SK-N-SH treated with all-trans-retinoic acid at 6 μM for 48 hours (cell line): ENCODE data around the gene P2RY8.
"Not testable (repeated sequence)": the region's sequence is repeated elsewhere in the genome, so short reads cannot be mapped to it uniquely, and the experiment has no call there.

Source experiments
- ATAC-seq: fragments of 200-7000 bp; cut with Tn5 transposase; 3 replicates; pipeline ENCODE4 v1.9.1; 2020; ENCODE audit warnings: mild to moderate bottlenecking, moderate library complexity
- ARNTL ChIP-seq: fragments of 450-650 bp; formaldehyde crosslinking; IDR thresholded peaks from 2 replicates; pipeline ENCODE4 v1.5.0; 2020; ENCODE audit warnings: low read depth, mild to moderate bottlenecking, moderate library complexity, borderline replicate concordance
- BACH2 ChIP-seq: fragments of 250-450 bp; sonication (Bioruptor Pico); IDR thresholded peaks from 2 replicates; pipeline ENCODE4 v1.9.0; 2021; ENCODE audit warnings: mild to moderate bottlenecking, borderline replicate concordance
- ESRRG ChIP-seq: fragments of 250-450 bp; sonication (Bioruptor Pico); IDR thresholded peaks from 2 replicates; pipeline ENCODE4 v1.6.1; 2021; ENCODE audit warnings: mild to moderate bottlenecking
- GLIS3 ChIP-seq: fragments of 250-450 bp; sonication (Bioruptor Pico); IDR thresholded peaks from 2 replicates; pipeline ENCODE4 v1.5.0; 2020; ENCODE audit warnings: mild to moderate bottlenecking, moderate library complexity
- OSR1 ChIP-seq: fragments of 250-450 bp; sonication (Bioruptor Pico); IDR thresholded peaks from 2 replicates; pipeline ENCODE4 v1.8.0; 2022; ENCODE audit warnings: moderate library complexity, mild to moderate bottlenecking, inconsistent platforms
- PATZ1 ChIP-seq: fragments of 250-450 bp; sonication (Bioruptor Pico); IDR thresholded peaks from 2 replicates; pipeline ENCODE4 v1.8.0; 2020; ENCODE audit warnings: mild to moderate bottlenecking, moderate library complexity, borderline replicate concordance
- POU6F1 ChIP-seq: fragments of 250-450 bp; sonication (Bioruptor Pico); IDR thresholded peaks from 2 replicates; pipeline ENCODE4 v1.8.0; 2021; ENCODE audit warnings: low read depth, mild to moderate bottlenecking, moderate library complexity, borderline replicate concordance
- PPARA ChIP-seq: fragments of 250-450 bp; sonication (Bioruptor Pico); IDR thresholded peaks from 2 replicates; pipeline ENCODE4 v1.5.0; 2020; ENCODE audit warnings: mild to moderate bottlenecking, borderline replicate concordance
- RARB ChIP-seq: fragments of 250-450 bp; sonication (Bioruptor Pico); IDR thresholded peaks from 2 replicates; pipeline ENCODE4 v1.8.0; 2021; ENCODE audit warnings: mild to moderate bottlenecking, moderate library complexity
- SNAI2 ChIP-seq: fragments of 250-450 bp; sonication (Bioruptor Pico); IDR thresholded peaks from 2 replicates; pipeline ENCODE4 v1.5.0; 2020; ENCODE audit warnings: mild to moderate bottlenecking, moderate library complexity
- TCF4 ChIP-seq: fragments of 250-450 bp; sonication (Bioruptor Pico); IDR thresholded peaks from 2 replicates; pipeline ENCODE4 v1.8.0; 2021; ENCODE audit warnings: mild to moderate bottlenecking, moderate library complexity, borderline replicate concordance
- TOX ChIP-seq: fragments of 250-450 bp; sonication (Bioruptor Pico); IDR thresholded peaks from 2 replicates; pipeline ENCODE4 v1.8.0; 2021; ENCODE audit warnings: mild to moderate bottlenecking, moderate library complexity, borderline replicate concordance
- TSHZ2 ChIP-seq: fragments of 250-450 bp; sonication (Bioruptor Pico); IDR thresholded peaks from 2 replicates; pipeline ENCODE4 v1.5.0; 2020; ENCODE audit warnings: mild to moderate bottlenecking, moderate library complexity
- ZC3H10 ChIP-seq: fragments of 250-450 bp; sonication (Bioruptor Pico); IDR thresholded peaks from 2 replicates; pipeline ENCODE4 v1.5.1; 2021; ENCODE audit warnings: mild to moderate bottlenecking, moderate library complexity
- ZFP3 ChIP-seq: fragments of 250-450 bp; sonication (Bioruptor Pico); IDR thresholded peaks from 2 replicates; pipeline ENCODE4 v1.5.0; 2020; ENCODE audit warnings: mild to moderate bottlenecking, moderate library complexity
- ZFP30 ChIP-seq: fragments of 450-650 bp; formaldehyde crosslinking; IDR thresholded peaks from 2 replicates; pipeline ENCODE4 v1.5.0; 2022; ENCODE audit warnings: mild to moderate bottlenecking, moderate library complexity
- ZNF565 ChIP-seq: fragments of 450-650 bp; formaldehyde crosslinking; conservative IDR thresholded peaks from 2 replicates; pipeline ENCODE4 v1.5.0; 2020; ENCODE audit warnings: low read depth, mild to moderate bottlenecking, moderate library complexity
- ZNF70 ChIP-seq: fragments of 450-650 bp; formaldehyde crosslinking; IDR thresholded peaks from 2 replicates; pipeline ENCODE4 v1.5.0; 2020; ENCODE audit warnings: mild to moderate bottlenecking, moderate library complexity
- ZNF8 ChIP-seq: fragments of 450-650 bp; formaldehyde crosslinking; IDR thresholded peaks from 2 replicates; pipeline ENCODE4 v1.5.0; 2020; ENCODE audit warnings: mild to moderate bottlenecking, moderate library complexity

Gene P2RY8

GRCh38 chrX:1450361-1451161 lies 86.4 kb downstream of the P2RY8 start:
- TF ChIP-seq TCF4 (CRISPR knock-in tag) (no peak), ARNTL (CRISPR knock-in tag) (no peak)
- ATAC-seq, result no peak

GRCh38 chrX:1449823-1450149 lies 87.2 kb downstream of the P2RY8 start:
- no peak for ATAC-seq

GRCh38 chrX:1449036-1449822 lies 87.8 kb downstream of the P2RY8 start:
- no peak for TF ChIP-seq ZNF565 (CRISPR knock-in tag)
- TF ChIP-seq ZNF70 (CRISPR knock-in tag), result no peak
- TF ChIP-seq POU6F1 (CRISPR knock-in tag), result no peak
- no peak for TF ChIP-seq OSR1 (CRISPR knock-in tag)
- no peak for TF ChIP-seq PPARA (CRISPR knock-in tag)
- no peak for ATAC-seq

More at GRCh38 chrX:1449823-1450149, 87.2 kb downstream of the P2RY8 start:
- no peak for TF ChIP-seq BACH2 (CRISPR knock-in tag)
- no peak for TF ChIP-seq ZNF8 (CRISPR knock-in tag)
- TF ChIP-seq TOX (CRISPR knock-in tag), result no peak
- no peak for TF ChIP-seq ESRRG (CRISPR knock-in tag)
- no peak for TF ChIP-seq ZNF70 (CRISPR knock-in tag)
- no peak for TF ChIP-seq TCF4 (CRISPR knock-in tag)

- not testable (repeated sequence) for ATAC-seq
Observed at GRCh38 chrX:1448573-1449001, 88.4 kb downstream of the P2RY8 start.

- not testable (repeated sequence) for ATAC-seq
Observed at GRCh38 chrX:1447969-1448572, 88.9 kb downstream of the P2RY8 start.

GRCh38 chrX:1446984-1447968 lies 89.7 kb downstream of the P2RY8 start:
- ATAC-seq, result not testable (repeated sequence)

- ATAC-seq, result no peak; the same call in 2 of the 3 replicates
- TF ChIP-seq TCF4 (CRISPR knock-in tag) (no peak), SNAI2 (CRISPR knock-in tag) (no peak), PATZ1 (no peak), ZFP3 (no peak), TSHZ2 (CRISPR knock-in tag) (no peak), ZNF565 (CRISPR knock-in tag) (no peak), ZFP30 (CRISPR knock-in tag) (no peak), GLIS3 (no peak), ZNF70 (CRISPR knock-in tag) (no peak), RARB (no peak), OSR1 (CRISPR knock-in tag) (no peak), ZC3H10 (CRISPR knock-in tag) (no peak), ZNF8 (CRISPR knock-in tag) (no peak)
Observed at GRCh38 chrX:1444561-1445500, 92.2 kb downstream of the P2RY8 start.
